Activated CD4-positive, alpha-beta T cell treated with anti-CD3 and anti-CD28 coated beads, Interleukin-2, amount 50 U/mL, for 4 hours (primary cell): ENCODE measurements around the gene CATSPER2.
"Not testable (repeated sequence)": the region's sequence is repeated elsewhere in the genome, so short reads cannot be mapped to it uniquely, and the experiment has no call there.

Experiments used
- DNase-seq, 2 experiments: peaks; one replicate each; pipeline ENCODE4 v3.0.0-alpha.2; 2020

The CATSPER2 gene

GRCh38 chr15:43592841-43593240 lies 55.8 kb downstream of the CATSPER2 start:
- DNase-seq, result not testable (repeated sequence)

- not testable (repeated sequence) for DNase-seq
Observed at GRCh38 chr15:43589778-43590466, 58.7 kb downstream of the CATSPER2 start, which contains the start of gene PPIP5K1. Gene PPIP5K1 (minus strand): TSS chr15:43590208. CDS start chr15:43584504, 5,704 bp downstream.
